K562 (cell line): ENCODE results near the gene PCDH9. TPM values are rescaled to one million over a fixed set of nuclear protein-coding genes. Genes with fewer than 3 reads are reported as not detected.
A peak's percentile ranks its signal among the peaks of the same experiment; 100 is the strongest.

Experiments used
- BRD4 ChIP-seq: fragments of 200-600 bp; sonication (generic); IDR thresholded peaks from 2 replicates; pipeline ENCODE4 v1.6.1; 2017; ENCODE audit warnings: inconsistent platforms
- C11orf30 ChIP-seq: fragments of 450-650 bp; IDR thresholded peaks from 2 replicates; pipeline ENCODE4 v1.6.1; 2016; ENCODE audit warnings: low read depth, mild to moderate bottlenecking
- CBFA2T2 ChIP-seq: fragments of 450-650 bp; conservative IDR thresholded peaks from 2 replicates; pipeline ENCODE4 v1.6.1; 2017; ENCODE audit warnings: mild to moderate bottlenecking
- CCAR2 ChIP-seq: fragments of 200-400 bp; formaldehyde crosslinking; IDR thresholded peaks from 2 replicates; pipeline ENCODE4 v1.6.1; 2017; ENCODE audit warnings: mild to moderate bottlenecking, low read depth, low read length
- CEBPB ChIP-seq: fragments of 450-650 bp; IDR thresholded peaks from 2 replicates; pipeline ENCODE4 v1.6.1; 2016; ENCODE audit warnings: missing genetic modification characterization, missing compliant biosample characterization
- CEBPG ChIP-seq, 3 experiments: fragments of 200-800 bp in 1 of 3; sonication (Bioruptor generic) in 1 of 3; sonication (generic) in 1 of 3; formaldehyde crosslinking in 1 of 3; IDR thresholded peaks in 2 of 3; conservative IDR thresholded peaks in 1 of 3; 2 replicates each; pipeline versions ENCODE4 v1.6.1 to v1.8.0; 2016 to 2022; ENCODE audit warnings: missing compliant biosample characterization in 2 of 3, missing genetic modification characterization in 2 of 3, mild to moderate bottlenecking in 1 of 3, missing genetic modification reagents in 1 of 3
- CREB1 ChIP-seq, 2 experiments: sonication (generic) in 1 of 2; formaldehyde crosslinking in 1 of 2; IDR thresholded peaks; 2 replicates each; pipeline versions ENCODE4 v1.6.1 to v1.8.0; 2012 to 2022; ENCODE audit warnings: inconsistent platforms in 1 of 2, mild to moderate bottlenecking in 1 of 2, missing genetic modification reagents in 1 of 2, moderate library complexity in 1 of 2
- ELF1 ChIP-seq: fragments of 200-800 bp; sonication (Bioruptor generic); IDR thresholded peaks from 2 replicates; pipeline ENCODE4 v1.6.1; 2016; ENCODE audit warnings: missing genetic modification characterization, missing compliant biosample characterization
- FOXP1 ChIP-seq: sonication (generic); formaldehyde crosslinking; IDR thresholded peaks from 2 replicates; pipeline ENCODE4 v1.8.0; 2022; ENCODE audit warnings: mild to moderate bottlenecking, missing genetic modification reagents
- HEY1 ChIP-seq: fragments of 250-450 bp; sonication (Bioruptor Pico); IDR thresholded peaks from 2 replicates; pipeline ENCODE4 v1.5.0; 2020; ENCODE audit warnings: mild to moderate bottlenecking, moderate library complexity, borderline replicate concordance
- HOMEZ ChIP-seq: fragments of 250-450 bp; sonication (Bioruptor Pico); IDR thresholded peaks from 2 replicates; pipeline ENCODE4 v1.4.0; 2020; ENCODE audit warnings: mild to moderate bottlenecking, moderate library complexity
- ILK ChIP-seq: fragments of 450-650 bp; IDR thresholded peaks from 2 replicates; pipeline ENCODE4 v1.6.1; 2016; ENCODE audit warnings: missing genetic modification characterization, low read depth, mild to moderate bottlenecking, missing compliant biosample characterization, moderate library complexity, borderline replicate concordance
- KDM1A ChIP-seq, 2 experiments: fragments of 450-650 bp; IDR thresholded peaks; 2 replicates each; pipeline ENCODE4 v1.6.1; 2016; ENCODE audit warnings: mild to moderate bottlenecking in 2 of 2
- NEUROD1 ChIP-seq: fragments of 150-350 bp; IDR thresholded peaks from 2 replicates; pipeline ENCODE4 v1.6.1; 2014; ENCODE audit warnings: borderline replicate concordance, low read length, low read depth; ENCODE audit not compliant: partially characterized antibody
- NONO ChIP-seq, 2 experiments: fragments of 200-400 bp in 1 of 2; fragments of 450-650 bp in 1 of 2; formaldehyde crosslinking in 1 of 2; IDR thresholded peaks; 2 replicates each; pipeline ENCODE4 v1.6.1; 2017; ENCODE audit warnings: low read depth in 2 of 2, mild to moderate bottlenecking in 2 of 2, moderate library complexity in 2 of 2, low read length in 1 of 2
- NR1H2 ChIP-seq: sonication (generic); formaldehyde crosslinking; IDR thresholded peaks from 2 replicates; pipeline ENCODE4 v1.4.0; 2020; ENCODE audit warnings: mild to moderate bottlenecking, missing genetic modification reagents
- NR3C1 ChIP-seq: sonication (generic); formaldehyde crosslinking; IDR thresholded peaks from 2 replicates; pipeline ENCODE4 v1.8.1; 2022; ENCODE audit warnings: missing genetic modification reagents
- PML ChIP-seq: IDR thresholded peaks from 2 replicates; pipeline ENCODE4 v1.6.1; 2012; ENCODE audit warnings: low read length, inconsistent platforms
- POLR3G ChIP-seq: IDR thresholded peaks from 2 replicates; pipeline ENCODE4 v1.6.1; 2011; ENCODE audit not compliant: insufficient read length, insufficient replicate concordance; ENCODE audit errors: extremely low read depth
- RFX7 ChIP-seq: fragments of 250-450 bp; sonication (Bioruptor Pico); IDR thresholded peaks from 2 replicates; pipeline ENCODE4 v1.5.1; 2021; ENCODE audit warnings: mild to moderate bottlenecking
- SIN3B ChIP-seq: fragments of 450-650 bp; IDR thresholded peaks from 2 replicates; pipeline ENCODE4 v1.6.1; 2017; ENCODE audit warnings: low read depth, mild to moderate bottlenecking, moderate library complexity
- SNRNP70 ChIP-seq: fragments of 200-400 bp; formaldehyde crosslinking; optimal IDR thresholded peaks from 2 replicates; pipeline ENCODE3; 2017; ENCODE audit warnings: low read depth, low read length
- SUPT5H ChIP-seq: fragments of 450-650 bp; IDR thresholded peaks from 2 replicates; pipeline ENCODE4 v1.6.1; 2016
- TEAD1 ChIP-seq, 2 experiments: fragments of 450-650 bp in 1 of 2; sonication (generic) in 1 of 2; formaldehyde crosslinking; IDR thresholded peaks; 2 replicates each; pipeline versions ENCODE4 v1.4.0 to v1.8.0; 2020 to 2022; ENCODE audit warnings: mild to moderate bottlenecking in 2 of 2, missing genetic modification reagents in 1 of 2
- ZFX ChIP-seq: sonication (generic); formaldehyde crosslinking; IDR thresholded peaks from 2 replicates; pipeline ENCODE4 v1.8.0; 2022; ENCODE audit warnings: mild to moderate bottlenecking, missing genetic modification reagents, moderate library complexity
- ZNF41 ChIP-seq: fragments of 250-450 bp; sonication (Bioruptor Pico); conservative IDR thresholded peaks from 2 replicates; pipeline ENCODE4 v1.4.0; 2020; ENCODE audit warnings: mild to moderate bottlenecking
- ZNF76 ChIP-seq: fragments of 250-450 bp; sonication (Bioruptor Pico); IDR thresholded peaks from 2 replicates; pipeline ENCODE4 v1.4.0; 2020; ENCODE audit warnings: mild to moderate bottlenecking, moderate library complexity, borderline replicate concordance
- polyA plus RNA-seq, 8 experiments: library from polyadenylated mRNA; depleted of rRNA in 4 of 8; stranded (reverse) in 5 of 8; unstranded in 3 of 8; fragments of >200 nt; fragmentation: Nextera tagmentation in 2 of 8; fragmentation: Illumina TruSeq in 1 of 8; extraction: Ambion mirVana in 2 of 8; extraction: Trizol in 1 of 8; gene quantifications; 2 replicates each; pipeline versions ENCODE4 v1.2.1 to v1.2.3, GENCODE V29; 2011 to 2014; ENCODE audit warnings: inconsistent platforms in 1 of 8, missing spikeins in 1 of 8
- total RNA-seq, 7 experiments: library from RNA; depleted of rRNA in 6 of 7; stranded (reverse); fragments of >200 nt in 6 of 7; fragmentation: Illumina TruSeq in 2 of 7; extraction: Trizol in 2 of 7; gene quantifications; 2 replicates each; pipeline versions ENCODE4 v1.2.1 to v1.2.3, GENCODE V29; 2011 to 2021; ENCODE audit warnings: low replicate concordance in 1 of 7
- TF ChIP-seq, protein P1 (sequence below): fragments of 250-450 bp; sonication (Bioruptor Pico); IDR thresholded peaks from 2 replicates; pipeline ENCODE4 v1.4.0; 2020

PCDH9 gene
- total and polyA plus RNA-seq, 9 of the 15 experiments (the other 6 are each of a cell fraction or from before 2014, with no cell fraction given): 1.1 to 6.7 (median 4.9) TPM

- no peak for TF ChIP-seq ILK (tag)
- TF ChIP-seq NR3C1 (CRISPR knock-in tag): no peak
- no peak for TF ChIP-seq ZNF41 (CRISPR knock-in tag)
- TF ChIP-seq ZFX (CRISPR knock-in tag): no peak
- no peak for TF ChIP-seq SUPT5H
- TF ChIP-seq POLR3G: no peak
- no peak for TF ChIP-seq ELF1 (tag)
- TF ChIP-seq BRD4: no peak
- no peak for TF ChIP-seq KDM1A (IDR thresholded peaks at IDR 0.05)
- no peak for TF ChIP-seq CCAR2
- TF ChIP-seq CEBPB (tag): peak; percentile 92
- TF ChIP-seq CBFA2T2: 0 out of 2 replicates have a peak, but pooled peaks have one; percentile 11
- TF ChIP-seq CEBPG (CRISPR knock-in tag; IDR thresholded peaks at IDR 0.05): peak; percentile 18; the same call in 1 of the 2 replicates
- TF ChIP-seq CEBPG (tag; conservative IDR thresholded peaks at IDR 0.05 in 1 of 2, IDR thresholded peaks at IDR 0.05 in 1 of 2): peak in 1 of 2 experiments; percentile 51; a peak in 3 of 4 replicates
- no peak for TF ChIP-seq NEUROD1
- no peak for TF ChIP-seq PML
- TF ChIP-seq RFX7 (CRISPR knock-in tag): no peak
- no peak for TF ChIP-seq NONO (IDR thresholded peaks at IDR 0.05; ENCODE audit: low read depth in 2 of 2, low read length in 1 of 2)
- no peak for TF ChIP-seq TEAD1 (CRISPR knock-in tag; IDR thresholded peaks at IDR 0.05)
- no peak for TF ChIP-seq ZNF76 (CRISPR knock-in tag)
- TF ChIP-seq NR1H2 (CRISPR knock-in tag): no peak
- TF ChIP-seq FOXP1: no peak
- no peak for TF ChIP-seq HOMEZ
- no peak for TF ChIP-seq SNRNP70
- no peak for TF ChIP-seq HEY1 (CRISPR knock-in tag)
- no peak for TF ChIP-seq SIN3B
- peak; percentile 37; the same call in 1 of the 2 replicates for TF ChIP-seq CREB1 (IDR thresholded peaks at IDR 0.05)
- no peak for TF ChIP-seq CREB1 (CRISPR knock-in tag; IDR thresholded peaks at IDR 0.05)
- TF ChIP-seq C11orf30: no peak
- TF ChIP-seq, protein P1, sequence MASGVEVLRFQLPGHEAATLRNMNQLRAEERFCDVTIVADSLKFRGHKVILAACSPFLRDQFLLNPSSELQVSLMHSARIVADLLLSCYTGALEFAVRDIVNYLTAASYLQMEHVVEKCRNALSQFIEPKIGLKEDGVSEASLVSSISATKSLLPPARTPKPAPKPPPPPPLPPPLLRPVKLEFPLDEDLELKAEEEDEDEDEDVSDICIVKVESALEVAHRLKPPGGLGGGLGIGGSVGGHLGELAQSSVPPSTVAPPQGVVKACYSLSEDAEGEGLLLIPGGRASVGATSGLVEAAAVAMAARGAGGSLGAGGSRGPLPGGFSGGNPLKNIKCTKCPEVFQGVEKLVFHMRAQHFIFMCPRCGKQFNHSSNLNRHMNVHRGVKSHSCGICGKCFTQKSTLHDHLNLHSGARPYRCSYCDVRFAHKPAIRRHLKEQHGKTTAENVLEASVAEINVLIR (CRISPR knock-in tag): peak; percentile 45
These were observed 94.0 kb downstream of the PCDH9 start (continued) for GRCh38 chr13:67136157-67136556.
